ENCODE measurements around the gene RAG1. TPM values are rescaled to one million over a fixed set of nuclear protein-coding genes. Genes with fewer than 3 reads are reported as not detected.

RAG1 gene
- total and polyA plus RNA-seq, 9 of the 15 experiments (the other 6 are each of a cell fraction or from before 2014, with no cell fraction given): 0.49 to 2.5 (median 1.7) TPM

DNA sequence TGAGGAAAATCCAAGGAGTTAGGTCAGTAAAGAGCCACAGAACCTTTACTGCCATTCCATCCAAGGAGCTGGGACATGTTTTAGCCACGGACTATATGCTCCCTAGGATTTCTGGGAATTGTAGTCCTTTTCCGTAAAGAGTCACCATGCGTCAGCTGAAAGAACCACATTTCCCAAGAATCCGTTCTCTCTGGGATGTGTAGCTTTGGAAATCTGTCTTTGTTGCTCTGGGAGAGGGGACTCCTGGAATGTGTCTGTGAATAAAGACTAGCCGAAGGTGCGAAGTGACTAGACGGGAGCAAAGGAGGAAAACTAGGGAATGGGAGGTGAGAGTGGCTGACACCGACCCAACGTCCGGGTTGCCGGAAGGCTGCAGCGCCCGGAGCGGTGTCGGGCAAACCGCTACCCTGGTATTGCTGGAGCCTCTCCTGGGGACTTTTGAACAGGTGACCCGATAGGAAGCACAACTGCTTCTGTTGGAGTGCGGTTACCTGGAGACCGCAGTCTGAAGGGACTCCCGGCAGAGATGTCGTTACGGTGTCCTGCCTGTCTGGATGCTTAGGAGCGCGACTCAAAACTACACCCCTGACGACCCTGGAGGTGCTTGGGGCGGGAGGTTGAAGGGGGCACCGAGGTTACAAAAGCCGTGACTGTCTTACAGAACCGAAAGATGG, 26.6 kb downstream of the RAG1 start, which contains the start of gene IFTAP:
Gene IFTAP, plus strand, starts transcription at position 187 of the 674 bp plus-strand sequence. CDS start 15,602 bp downstream, outside the sequence.
- H3K4me2 ChIP-seq (ENCODE audit: insufficient read depth, low read length): peak within 1 kb of the TSS; percentile 90
- peak within 1 kb of the TSS; percentile 96 for H2AFZ ChIP-seq (ENCODE audit: low read depth, low read length)
- H3K9me1 ChIP-seq (ENCODE audit: control insufficient read depth, insufficient read depth, low read length): no peaks in the 10 kb centered on the region
- POLR2A ChIA-PET: interaction anchor here (0.7 to 1.0 kb wide), 3 partner anchors 15 to 32 kb away, joined by 3 to 4 read pairs (median 3); no protein-coding TSS in a partner anchor
- no peaks in the 10 kb centered on the region for H3K79me2 ChIP-seq (ENCODE audit: control insufficient read depth, insufficient read depth, low read length)
- no peaks in the 10 kb centered on the region for H3K9me3 ChIP-seq (replicated peaks; ENCODE audit: control insufficient read depth, insufficient read depth, low read depth, low read length)
- FAIRE-seq: peak; percentile 98
- TSS peak; percentile 81 for BruUV-seq (replicated peaks)
- DNase-seq (ENCODE audit: extremely low read depth in 1 of 4, low spot score in 3 of 4): peak; percentile 38 to 83 (median 59)
- CTCF ChIA-PET (ENCODE audit: low intra/inter-chr PET ratio): no interaction called here
- H3K27ac ChIP-seq (ENCODE audit: extremely low read depth, low read depth, low read length): no peak within 1 kb of the TSS
- intact Hi-C loops (cut with micrococcal nuclease) (no loop called here), in situ Hi-C loops (cut with MboI) (no loop called here)
- H3K9ac ChIP-seq (ENCODE audit: insufficient read depth in 1 of 2, low read depth in 2 of 2, low read length in 2 of 2): peak within 1 kb of the TSS; percentile 58 to 88
- no peaks in the 10 kb centered on the region for H3K36me3 ChIP-seq (ENCODE audit: control insufficient read depth, insufficient read depth, low read length)
- peak within 1 kb of the TSS; percentile 60 for H3K4me3 ChIP-seq
- H4K20me1 ChIP-seq (replicated peaks; ENCODE audit: control insufficient read depth, insufficient read depth, low read length): no peaks in the 10 kb centered on the region
- ATAC-seq: peak; percentile 100
- H3K27me3 ChIP-seq (ENCODE audit: control insufficient read depth in 2 of 2, insufficient read depth in 2 of 2, low read length in 2 of 2): no peaks in the 10 kb centered on the region
- under 1% methylated on average over 28 of the region's 29 CpGs for WGBS (ENCODE audit: insufficient coverage, low coverage, missing lambda C conversion rate)
- no peaks in the 10 kb centered on the region for H3K4me1 ChIP-seq (replicated peaks in 1 of 2; ENCODE audit: control insufficient read depth in 2 of 2, insufficient read depth in 2 of 2, low read length in 2 of 2)
- TF ChIP-seq POU5F1 (IDR thresholded peaks at IDR 0.05; ENCODE audit: borderline replicate concordance, low read depth, low read length, partially characterized antibody) (peak; percentile 70), DDX20 (tag; IDR thresholded peaks at IDR 0.05; ENCODE audit: low read depth) (peak; percentile 87), SP1 (CRISPR knock-in tag; IDR thresholded peaks at IDR 0.05) (0 out of 2 replicates have a peak, but pooled peaks have one; percentile 39), TAF7 (tag; IDR thresholded peaks at IDR 0.05) (peak; percentile 28; the same call in 1 of the 2 replicates), BMI1 (IDR thresholded peaks at IDR 0.05; ENCODE audit: low read length) (no peak), RHOXF2B (CRISPR knock-in tag; conservative IDR thresholded peaks at IDR 0.05) (peak; percentile 26; the same call in 1 of the 2 replicates), PTBP1 (IDR thresholded peaks at IDR 0.05; ENCODE audit: low read depth, low read length) (no peak), BCL6 (CRISPR knock-in tag; IDR thresholded peaks at IDR 0.05) (peak; percentile 83), HCFC1 (IDR thresholded peaks at IDR 0.05; ENCODE audit: low read depth, low read length) (peak; percentile 98), ZNF316 (IDR thresholded peaks at IDR 0.05) (0 out of 2 replicates have a peak, but pooled peaks have one; percentile 10), MGA (IDR thresholded peaks at IDR 0.05) (peak; percentile 74), NFATC3 (IDR thresholded peaks at IDR 0.05) (no peak), ELF1 (tag; IDR thresholded peaks at IDR 0.05) (peak; percentile 67)

Measured in K562 (cell line).